ENCODE measurements around the gene AGAP3. TPM values are rescaled to one million over a fixed set of nuclear protein-coding genes. Genes with fewer than 3 reads are reported as not detected.

Gene AGAP3
- total and polyA plus RNA-seq, 2 donors (not counting 1 experiment from before 2014, with no cell fraction given) = 32.9 to 34.2 TPM

DNA sequence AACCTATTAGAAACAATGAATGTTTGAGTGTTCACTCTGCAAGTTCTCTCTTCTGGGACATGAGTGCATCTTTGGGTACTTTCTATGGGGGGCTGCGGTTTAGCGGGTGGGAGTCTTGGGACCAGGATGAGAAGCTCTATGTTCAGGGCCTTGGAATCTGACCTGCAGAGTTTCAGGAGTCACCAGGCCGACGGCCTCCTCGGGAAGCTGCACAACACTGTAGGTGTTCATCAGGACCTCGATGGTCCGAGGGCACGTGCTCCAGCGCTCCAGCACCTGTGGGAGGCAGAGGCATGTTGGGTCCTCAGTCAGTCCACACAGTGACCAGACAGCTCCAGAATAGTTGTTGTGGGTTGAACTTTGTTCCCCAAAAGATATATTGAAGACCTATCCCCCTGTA is 90.1 kb downstream of the AGAP3 start:
- H4K20me1 ChIP-seq (ENCODE audit: control insufficient read depth, extremely low read depth, insufficient read depth, low read length) = no peaks in the 10 kb centered on the region
- H3K9me3 ChIP-seq (ENCODE audit: control insufficient read depth, insufficient read depth, low read depth, low read length) = no peaks in the 10 kb centered on the region
- TF ChIP-seq EZH2 (IDR thresholded peaks at IDR 0.05; ENCODE audit: low read length, missing control alignments) = no peak
- TF ChIP-seq, protein P1, sequence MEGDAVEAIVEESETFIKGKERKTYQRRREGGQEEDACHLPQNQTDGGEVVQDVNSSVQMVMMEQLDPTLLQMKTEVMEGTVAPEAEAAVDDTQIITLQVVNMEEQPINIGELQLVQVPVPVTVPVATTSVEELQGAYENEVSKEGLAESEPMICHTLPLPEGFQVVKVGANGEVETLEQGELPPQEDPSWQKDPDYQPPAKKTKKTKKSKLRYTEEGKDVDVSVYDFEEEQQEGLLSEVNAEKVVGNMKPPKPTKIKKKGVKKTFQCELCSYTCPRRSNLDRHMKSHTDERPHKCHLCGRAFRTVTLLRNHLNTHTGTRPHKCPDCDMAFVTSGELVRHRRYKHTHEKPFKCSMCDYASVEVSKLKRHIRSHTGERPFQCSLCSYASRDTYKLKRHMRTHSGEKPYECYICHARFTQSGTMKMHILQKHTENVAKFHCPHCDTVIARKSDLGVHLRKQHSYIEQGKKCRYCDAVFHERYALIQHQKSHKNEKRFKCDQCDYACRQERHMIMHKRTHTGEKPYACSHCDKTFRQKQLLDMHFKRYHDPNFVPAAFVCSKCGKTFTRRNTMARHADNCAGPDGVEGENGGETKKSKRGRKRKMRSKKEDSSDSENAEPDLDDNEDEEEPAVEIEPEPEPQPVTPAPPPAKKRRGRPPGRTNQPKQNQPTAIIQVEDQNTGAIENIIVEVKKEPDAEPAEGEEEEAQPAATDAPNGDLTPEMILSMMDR (conservative IDR thresholded peaks at IDR 0.05 in 1 of 2, IDR thresholded peaks at IDR 0.05 in 1 of 2; ENCODE audit: low read depth in 1 of 2, low read length in 2 of 2) = no peak
- no peaks in the 10 kb centered on the region for H3K36me3 ChIP-seq (ENCODE audit: control insufficient read depth, insufficient read depth, low read length)
- peaks cover 13% of the 10 kb centered on the region for H3K27me3 ChIP-seq (ENCODE audit: control insufficient read depth, insufficient read depth, low read length)
- no peak overlapping the region for H3K27ac ChIP-seq (ENCODE audit: insufficient read depth, low read length)
- H3K79me2 ChIP-seq (ENCODE audit: control insufficient read depth, insufficient read depth, low read length) = no peaks in the 10 kb centered on the region
- no peak for DNase-seq (ENCODE audit: low read depth in 2 of 2)
- no peak overlapping the region for H3K4me2 ChIP-seq (ENCODE audit: extremely low read depth, insufficient read depth, low read length)
- H3K4me1 ChIP-seq (ENCODE audit: control insufficient read depth, extremely low read depth, insufficient read depth, low read length) = no peaks in the 10 kb centered on the region
- no peak overlapping the region for H2AFZ ChIP-seq (ENCODE audit: low read length)
- no peak overlapping the region for H3K4me3 ChIP-seq (replicated peaks in 1 of 4; ENCODE audit: control extremely low read depth in 1 of 4, insufficient read depth in 1 of 4, low read depth in 3 of 4, low read length in 4 of 4)
- H3K9ac ChIP-seq (ENCODE audit: insufficient read depth, low read length) = no peak overlapping the region

DNA sequence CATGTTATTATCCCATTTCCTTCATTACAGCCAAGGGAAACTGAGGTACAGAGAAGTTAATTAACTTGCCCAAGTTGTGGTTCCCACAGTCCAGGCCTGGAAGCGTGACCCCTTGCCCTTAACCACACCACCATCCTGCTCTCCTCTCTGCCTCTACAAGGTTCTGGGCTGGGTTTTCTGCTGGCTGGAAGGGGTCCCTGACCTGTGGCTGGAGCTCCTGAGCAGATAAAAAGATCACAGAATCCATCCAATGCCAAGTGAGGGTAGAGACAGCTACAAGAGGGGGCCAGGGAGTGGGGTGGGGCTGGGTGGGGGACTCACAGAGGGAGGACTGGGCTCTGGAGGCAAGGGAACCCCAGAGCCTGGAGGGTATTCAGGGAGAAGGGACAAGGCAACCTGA is 91.0 kb downstream of the AGAP3 start:
- no peaks in the 10 kb centered on the region for H3K4me1 ChIP-seq (ENCODE audit: control insufficient read depth, extremely low read depth, insufficient read depth, low read length)
- no peak overlapping the region for H3K4me2 ChIP-seq (ENCODE audit: extremely low read depth, insufficient read depth, low read length)
- H4K20me1 ChIP-seq (ENCODE audit: control insufficient read depth, extremely low read depth, insufficient read depth, low read length) = no peaks in the 10 kb centered on the region
- no peak overlapping the region for H3K9ac ChIP-seq (ENCODE audit: insufficient read depth, low read length)
- H3K36me3 ChIP-seq (ENCODE audit: control insufficient read depth, insufficient read depth, low read length) = no peaks in the 10 kb centered on the region
- no peaks in the 10 kb centered on the region for H3K79me2 ChIP-seq (ENCODE audit: control insufficient read depth, insufficient read depth, low read length)
- TF ChIP-seq, protein P1 (conservative IDR thresholded peaks at IDR 0.05 in 1 of 2, IDR thresholded peaks at IDR 0.05 in 1 of 2; ENCODE audit: low read depth in 1 of 2, low read length in 2 of 2) = no peak
- no peak for TF ChIP-seq EZH2 (IDR thresholded peaks at IDR 0.05; ENCODE audit: low read length, missing control alignments)
- peaks cover 13% of the 10 kb centered on the region for H3K27me3 ChIP-seq (ENCODE audit: control insufficient read depth, insufficient read depth, low read length)
- H2AFZ ChIP-seq (ENCODE audit: low read length) = no peak overlapping the region
- H3K9me3 ChIP-seq (ENCODE audit: control insufficient read depth, insufficient read depth, low read depth, low read length) = no peaks in the 10 kb centered on the region
- H3K4me3 ChIP-seq (replicated peaks in 1 of 4; ENCODE audit: control extremely low read depth in 1 of 4, insufficient read depth in 1 of 4, low read depth in 3 of 4, low read length in 4 of 4) = no peak overlapping the region
- no peak overlapping the region for H3K27ac ChIP-seq (ENCODE audit: insufficient read depth, low read length)
- no peak for DNase-seq (ENCODE audit: low read depth in 2 of 2)

DNA sequence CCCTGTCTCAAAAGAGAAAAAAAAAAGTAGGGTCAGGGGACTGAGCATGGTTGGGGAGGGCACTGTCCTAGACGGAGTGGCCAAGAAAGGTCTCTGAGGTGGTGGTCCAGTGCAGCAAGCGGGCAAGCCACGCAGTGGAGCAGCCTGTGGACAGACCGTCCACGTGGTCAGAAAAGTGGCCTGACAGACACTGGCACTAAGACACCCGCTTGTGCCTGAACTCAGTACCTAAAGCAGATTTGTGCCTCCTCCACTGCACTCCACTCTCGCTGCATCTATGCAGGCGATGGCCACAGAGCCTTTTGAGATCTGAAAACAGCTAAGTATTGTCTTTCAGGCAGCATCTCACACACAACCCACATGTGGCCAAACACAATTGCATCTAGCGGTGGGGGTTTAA is 92.0 kb downstream of the AGAP3 start:
- Histone ChIP-seq H3K27me3 (ENCODE audit: control insufficient read depth, insufficient read depth, low read length) (peaks cover 13% of the 10 kb centered on the region), H3K4me2 (ENCODE audit: extremely low read depth, insufficient read depth, low read length) (no peak overlapping the region), H3K4me3 (replicated peaks in 1 of 4; ENCODE audit: control extremely low read depth in 1 of 4, insufficient read depth in 1 of 4, low read depth in 3 of 4, low read length in 4 of 4) (no peak overlapping the region), H3K9ac (ENCODE audit: insufficient read depth, low read length) (no peak overlapping the region), H2AFZ (ENCODE audit: low read length) (no peak overlapping the region), H3K4me1 (ENCODE audit: control insufficient read depth, extremely low read depth, insufficient read depth, low read length) (no peaks in the 10 kb centered on the region), H3K9me3 (ENCODE audit: control insufficient read depth, insufficient read depth, low read depth, low read length) (no peaks in the 10 kb centered on the region), H4K20me1 (ENCODE audit: control insufficient read depth, extremely low read depth, insufficient read depth, low read length) (no peaks in the 10 kb centered on the region), H3K27ac (ENCODE audit: insufficient read depth, low read length) (no peak overlapping the region), H3K36me3 (ENCODE audit: control insufficient read depth, insufficient read depth, low read length) (no peaks in the 10 kb centered on the region), H3K79me2 (ENCODE audit: control insufficient read depth, insufficient read depth, low read length) (no peaks in the 10 kb centered on the region)
- DNase-seq (ENCODE audit: low read depth in 2 of 2) = no peak
- no peak for TF ChIP-seq EZH2 (IDR thresholded peaks at IDR 0.05; ENCODE audit: low read length, missing control alignments)
- TF ChIP-seq, protein P1 (conservative IDR thresholded peaks at IDR 0.05 in 1 of 2, IDR thresholded peaks at IDR 0.05 in 1 of 2; ENCODE audit: low read depth in 1 of 2, low read length in 2 of 2) = no peak

Data from fibroblast of lung (primary cell).